Measurements from ENCODE around the gene MYOD1.

DNA sequence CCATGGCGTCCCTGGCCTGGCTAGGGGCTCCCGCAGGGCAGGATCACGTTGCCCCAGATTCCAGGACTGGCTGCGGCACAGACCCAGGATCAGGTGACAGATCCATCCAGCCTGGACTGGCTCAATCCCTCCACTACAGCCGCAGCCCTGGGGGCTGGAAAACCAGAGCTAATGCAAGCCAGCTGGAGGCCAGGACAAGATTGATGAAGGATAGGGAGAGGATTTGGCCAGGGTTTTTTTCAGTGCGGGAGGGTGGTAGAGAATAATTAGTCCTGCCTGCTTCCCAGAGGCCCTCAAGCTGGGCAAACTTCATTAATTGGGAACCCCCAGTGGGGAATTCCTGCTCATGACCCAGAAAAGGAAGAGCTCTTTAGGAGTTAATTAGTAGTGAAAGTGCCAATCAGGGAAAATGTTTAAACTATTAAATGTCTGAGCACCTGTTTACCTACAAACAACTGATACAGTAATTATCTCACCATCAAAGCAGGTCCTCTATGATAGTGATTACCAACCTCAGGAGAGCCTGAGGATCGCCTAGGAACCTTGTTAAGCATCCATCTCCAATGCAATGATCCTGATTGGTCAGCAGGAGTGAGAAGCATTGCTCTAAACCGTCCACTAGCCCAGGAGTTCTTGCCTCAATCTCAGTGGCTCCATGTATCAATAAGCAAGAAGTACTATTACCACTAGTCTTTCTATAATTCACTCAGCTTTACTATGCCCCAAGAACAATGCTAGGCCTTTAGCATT, 33.0 kb upstream of the MYOD1 start:
- TF ChIP-seq EZH2phosphoT487 (IDR thresholded peaks at IDR 0.05; ENCODE audit: borderline replicate concordance, low read length) = no peak
- TF ChIP-seq, protein P1, sequence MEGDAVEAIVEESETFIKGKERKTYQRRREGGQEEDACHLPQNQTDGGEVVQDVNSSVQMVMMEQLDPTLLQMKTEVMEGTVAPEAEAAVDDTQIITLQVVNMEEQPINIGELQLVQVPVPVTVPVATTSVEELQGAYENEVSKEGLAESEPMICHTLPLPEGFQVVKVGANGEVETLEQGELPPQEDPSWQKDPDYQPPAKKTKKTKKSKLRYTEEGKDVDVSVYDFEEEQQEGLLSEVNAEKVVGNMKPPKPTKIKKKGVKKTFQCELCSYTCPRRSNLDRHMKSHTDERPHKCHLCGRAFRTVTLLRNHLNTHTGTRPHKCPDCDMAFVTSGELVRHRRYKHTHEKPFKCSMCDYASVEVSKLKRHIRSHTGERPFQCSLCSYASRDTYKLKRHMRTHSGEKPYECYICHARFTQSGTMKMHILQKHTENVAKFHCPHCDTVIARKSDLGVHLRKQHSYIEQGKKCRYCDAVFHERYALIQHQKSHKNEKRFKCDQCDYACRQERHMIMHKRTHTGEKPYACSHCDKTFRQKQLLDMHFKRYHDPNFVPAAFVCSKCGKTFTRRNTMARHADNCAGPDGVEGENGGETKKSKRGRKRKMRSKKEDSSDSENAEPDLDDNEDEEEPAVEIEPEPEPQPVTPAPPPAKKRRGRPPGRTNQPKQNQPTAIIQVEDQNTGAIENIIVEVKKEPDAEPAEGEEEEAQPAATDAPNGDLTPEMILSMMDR (IDR thresholded peaks at IDR 0.05; ENCODE audit: low read depth, low read length, poor library complexity, severe bottlenecking) = no peak

Data from DOHH2 (cell line).